Loucy (cell line): ENCODE measurements around the gene MPDU1.

Source experiments
- H2AFZ ChIP-seq: fragments of 200-600 bp; sonication (generic); 2 replicates; pipeline ENCODE4 v1.6.0; 2016; ENCODE audit warnings: antibody characterized with exemption, mild to moderate bottlenecking, low read length, moderate library complexity
- H3F3A ChIP-seq: fragments of 200-600 bp; 2 replicates; pipeline ENCODE4 v1.6.0; 2016; ENCODE audit warnings: antibody characterized with exemption, low read depth, mild to moderate bottlenecking
- H3K27me3 ChIP-seq: fragments of 200-600 bp; sonication (generic); 2 replicates; pipeline ENCODE4 v1.6.1; 2014; ENCODE audit warnings: low read length, mild to moderate bottlenecking; ENCODE audit not compliant: insufficient read depth, poor library complexity, severe bottlenecking
- H3K36me3 ChIP-seq: fragments of 200-600 bp; sonication (generic); 2 replicates; pipeline ENCODE4 v1.6.1; 2016; ENCODE audit warnings: low read length; ENCODE audit not compliant: insufficient read depth
- H3K4me1 ChIP-seq: fragments of 200-600 bp; sonication (generic); 2 replicates; pipeline ENCODE4 v1.5.1; 2014; ENCODE audit warnings: low read length, mild to moderate bottlenecking; ENCODE audit not compliant: insufficient read depth, poor library complexity, severe bottlenecking
- H3K4me2 ChIP-seq: fragments of 200-600 bp; sonication (generic); 2 replicates; pipeline ENCODE4 v1.6.0; 2014; ENCODE audit warnings: antibody characterized with exemption, low read length, low read depth, mild to moderate bottlenecking; ENCODE audit not compliant: poor library complexity, severe bottlenecking
- H3K4me3 ChIP-seq: fragments of 200-600 bp; sonication (generic); 2 replicates; pipeline ENCODE4 v1.5.1; 2014; ENCODE audit warnings: low read length, mild to moderate bottlenecking, mixed read lengths; ENCODE audit not compliant: poor library complexity, severe bottlenecking
- H3K79me2 ChIP-seq: fragments of 200-600 bp; sonication (generic); 2 replicates; pipeline ENCODE4 v1.6.1; 2014; ENCODE audit warnings: low read length; ENCODE audit not compliant: insufficient read depth
- H3K9ac ChIP-seq: fragments of 200-600 bp; sonication (generic); 2 replicates; pipeline ENCODE4 v1.6.0; 2014; ENCODE audit warnings: mild to moderate bottlenecking, low read depth, low read length, moderate library complexity; ENCODE audit not compliant: poor library complexity, severe bottlenecking
- H3K9me2 ChIP-seq: fragments of 200-600 bp; sonication (generic); replicated peaks from 2 replicates; pipeline ENCODE4 v1.6.1; 2016; ENCODE audit warnings: low read depth, low read length, mixed read lengths
- H3K9me3 ChIP-seq: fragments of 200-600 bp; sonication (generic); 2 replicates; pipeline ENCODE4 v1.6.1; 2014; ENCODE audit warnings: mild to moderate bottlenecking, antibody characterized with exemption, low read length, low read depth; ENCODE audit not compliant: insufficient read depth
- H4K20me1 ChIP-seq: fragments of 200-600 bp; sonication (generic); 2 replicates; pipeline ENCODE4 v1.6.0; 2014; ENCODE audit warnings: antibody characterized with exemption, low read length, mild to moderate bottlenecking; ENCODE audit not compliant: insufficient read depth, poor library complexity, severe bottlenecking
- EZH2phosphoT487 ChIP-seq: fragments of 200-600 bp; IDR thresholded peaks from 2 replicates; pipeline ENCODE4 v1.6.1; 2018; ENCODE audit warnings: antibody characterized with exemption, mild to moderate bottlenecking, moderate library complexity, borderline replicate concordance
- TF ChIP-seq, protein P1 (sequence below): fragments of 200-600 bp; sonication (generic); conservative IDR thresholded peaks from 2 replicates; pipeline ENCODE4 v1.5.1; 2014; ENCODE audit warnings: mild to moderate bottlenecking, antibody characterized with exemption, low read length

MPDU1 gene

DNA sequence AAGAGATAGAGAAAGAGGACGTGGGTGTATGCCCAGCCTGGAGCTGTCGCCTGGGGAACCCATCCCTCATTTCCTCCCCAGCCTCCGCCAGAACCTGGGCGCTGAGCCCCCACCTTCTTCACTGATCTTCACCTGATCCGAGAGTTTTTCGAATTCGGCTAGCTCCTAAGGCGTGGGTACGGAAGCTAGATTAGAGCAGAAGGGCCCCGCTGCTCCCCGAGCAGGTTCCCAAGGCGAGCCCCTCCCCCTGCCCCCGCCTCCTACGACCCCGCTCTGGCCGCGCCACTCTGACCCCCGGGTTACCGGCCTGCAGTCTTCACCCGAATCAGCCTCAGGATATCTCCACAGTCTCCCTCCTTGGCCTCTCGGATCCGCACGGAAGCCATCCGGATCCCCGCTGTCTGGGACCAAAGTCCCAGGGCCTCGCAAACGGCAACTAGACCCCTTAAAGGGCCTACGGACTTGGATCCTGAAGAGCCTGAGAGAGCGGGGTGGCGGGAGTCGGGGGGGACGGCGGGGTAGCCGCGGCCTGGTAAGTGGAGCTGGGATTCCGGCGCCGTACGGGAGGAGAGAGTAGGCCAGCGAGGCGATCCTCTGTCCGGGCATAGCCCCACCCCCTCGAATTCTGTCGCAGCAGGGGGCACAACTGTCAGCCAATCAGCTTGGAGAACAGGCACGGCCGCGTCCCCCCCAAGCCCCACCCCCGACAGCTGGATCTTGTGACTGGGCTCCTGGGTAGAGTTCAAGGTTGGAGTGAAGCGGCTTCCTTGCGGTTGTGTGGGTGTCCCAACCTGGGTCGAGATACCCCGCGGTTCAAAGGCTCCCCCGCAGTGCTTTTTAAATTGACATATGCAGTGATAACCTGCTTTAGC lies 43.8 kb downstream of the MPDU1 start, which contains the start of gene SAT2:
TSS of gene SAT2 (minus strand) at position 572 of the 872 bp plus-strand sequence. CDS start at position 386, 186 bp downstream.
- no peaks in the 10 kb centered on the region for H3K36me3 ChIP-seq
- peak within 1 kb of the TSS; percentile 94 for H3K4me3 ChIP-seq
- peak within 1 kb of the TSS; percentile 87 for H2AFZ ChIP-seq
- H3K79me2 ChIP-seq: peaks cover 7% of the 10 kb centered on the region; the same call in 1 of the 2 replicates
- peaks cover 7% of the 10 kb centered on the region for H3K4me1 ChIP-seq
- H3K27me3 ChIP-seq: no peaks in the 10 kb centered on the region
- peak within 1 kb of the TSS; percentile 88 for H3K4me2 ChIP-seq
- H3K9me3 ChIP-seq: no peaks in the 10 kb centered on the region
- H3K9me2 ChIP-seq: no peaks in the 10 kb centered on the region
- H3F3A ChIP-seq: no peaks in the 10 kb centered on the region
- peak within 1 kb of the TSS; percentile 87 for H3K9ac ChIP-seq
- no peaks in the 10 kb centered on the region for H4K20me1 ChIP-seq
- no peak for TF ChIP-seq EZH2phosphoT487
- TF ChIP-seq, protein P1, sequence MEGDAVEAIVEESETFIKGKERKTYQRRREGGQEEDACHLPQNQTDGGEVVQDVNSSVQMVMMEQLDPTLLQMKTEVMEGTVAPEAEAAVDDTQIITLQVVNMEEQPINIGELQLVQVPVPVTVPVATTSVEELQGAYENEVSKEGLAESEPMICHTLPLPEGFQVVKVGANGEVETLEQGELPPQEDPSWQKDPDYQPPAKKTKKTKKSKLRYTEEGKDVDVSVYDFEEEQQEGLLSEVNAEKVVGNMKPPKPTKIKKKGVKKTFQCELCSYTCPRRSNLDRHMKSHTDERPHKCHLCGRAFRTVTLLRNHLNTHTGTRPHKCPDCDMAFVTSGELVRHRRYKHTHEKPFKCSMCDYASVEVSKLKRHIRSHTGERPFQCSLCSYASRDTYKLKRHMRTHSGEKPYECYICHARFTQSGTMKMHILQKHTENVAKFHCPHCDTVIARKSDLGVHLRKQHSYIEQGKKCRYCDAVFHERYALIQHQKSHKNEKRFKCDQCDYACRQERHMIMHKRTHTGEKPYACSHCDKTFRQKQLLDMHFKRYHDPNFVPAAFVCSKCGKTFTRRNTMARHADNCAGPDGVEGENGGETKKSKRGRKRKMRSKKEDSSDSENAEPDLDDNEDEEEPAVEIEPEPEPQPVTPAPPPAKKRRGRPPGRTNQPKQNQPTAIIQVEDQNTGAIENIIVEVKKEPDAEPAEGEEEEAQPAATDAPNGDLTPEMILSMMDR: no peak

DNA sequence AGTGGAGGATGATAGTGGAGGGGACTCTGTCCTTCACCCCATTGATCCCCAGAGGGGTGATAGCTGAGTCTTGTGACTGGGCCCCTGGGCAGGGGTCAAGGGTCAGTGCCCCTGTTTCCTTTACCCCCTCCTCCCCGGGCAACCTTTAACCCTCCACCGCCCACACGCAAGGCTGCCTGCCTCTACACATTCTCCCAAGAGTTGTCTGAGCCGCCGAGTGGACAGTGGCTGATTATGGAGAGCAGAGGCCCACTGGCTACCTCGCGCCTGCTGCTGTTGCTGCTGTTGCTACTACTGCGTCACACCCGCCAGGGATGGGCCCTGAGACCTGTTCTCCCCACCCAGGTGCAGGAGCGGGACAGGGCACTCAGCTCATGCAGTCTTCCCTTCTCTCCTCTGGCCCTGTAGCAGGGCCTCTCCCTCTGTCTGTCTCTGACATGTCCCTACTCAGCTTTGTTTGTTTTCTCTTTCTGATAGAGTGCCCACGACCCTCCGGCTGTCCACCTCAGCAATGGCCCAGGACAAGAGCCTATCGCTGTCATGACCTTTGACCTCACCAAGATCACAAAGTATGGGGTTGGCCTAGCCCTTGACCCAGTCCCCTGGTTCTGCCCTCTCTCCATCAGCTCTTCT lies 46.4 kb downstream of the MPDU1 start, which contains the start of gene SHBG:
TSS of gene SHBG (plus strand) at position 197 of the 633 bp plus-strand sequence. CDS start at position 235, 38 bp downstream.
- TF ChIP-seq, protein P1: no peak
- no peak for TF ChIP-seq EZH2phosphoT487
- no peaks in the 10 kb centered on the region for H3F3A ChIP-seq
- H2AFZ ChIP-seq: no peak within 1 kb of the TSS
- peaks cover 7% of the 10 kb centered on the region; the same call in 1 of the 2 replicates for H3K79me2 ChIP-seq
- H3K36me3 ChIP-seq: no peaks in the 10 kb centered on the region
- H3K4me3 ChIP-seq: no peak within 1 kb of the TSS
- no peaks in the 10 kb centered on the region for H3K27me3 ChIP-seq
- H3K9me2 ChIP-seq: no peaks in the 10 kb centered on the region
- peaks cover 7% of the 10 kb centered on the region for H3K4me1 ChIP-seq
- no peak within 1 kb of the TSS for H3K4me2 ChIP-seq
- no peaks in the 10 kb centered on the region for H3K9me3 ChIP-seq
- no peaks in the 10 kb centered on the region for H4K20me1 ChIP-seq
- H3K9ac ChIP-seq: no peak within 1 kb of the TSS

DNA sequence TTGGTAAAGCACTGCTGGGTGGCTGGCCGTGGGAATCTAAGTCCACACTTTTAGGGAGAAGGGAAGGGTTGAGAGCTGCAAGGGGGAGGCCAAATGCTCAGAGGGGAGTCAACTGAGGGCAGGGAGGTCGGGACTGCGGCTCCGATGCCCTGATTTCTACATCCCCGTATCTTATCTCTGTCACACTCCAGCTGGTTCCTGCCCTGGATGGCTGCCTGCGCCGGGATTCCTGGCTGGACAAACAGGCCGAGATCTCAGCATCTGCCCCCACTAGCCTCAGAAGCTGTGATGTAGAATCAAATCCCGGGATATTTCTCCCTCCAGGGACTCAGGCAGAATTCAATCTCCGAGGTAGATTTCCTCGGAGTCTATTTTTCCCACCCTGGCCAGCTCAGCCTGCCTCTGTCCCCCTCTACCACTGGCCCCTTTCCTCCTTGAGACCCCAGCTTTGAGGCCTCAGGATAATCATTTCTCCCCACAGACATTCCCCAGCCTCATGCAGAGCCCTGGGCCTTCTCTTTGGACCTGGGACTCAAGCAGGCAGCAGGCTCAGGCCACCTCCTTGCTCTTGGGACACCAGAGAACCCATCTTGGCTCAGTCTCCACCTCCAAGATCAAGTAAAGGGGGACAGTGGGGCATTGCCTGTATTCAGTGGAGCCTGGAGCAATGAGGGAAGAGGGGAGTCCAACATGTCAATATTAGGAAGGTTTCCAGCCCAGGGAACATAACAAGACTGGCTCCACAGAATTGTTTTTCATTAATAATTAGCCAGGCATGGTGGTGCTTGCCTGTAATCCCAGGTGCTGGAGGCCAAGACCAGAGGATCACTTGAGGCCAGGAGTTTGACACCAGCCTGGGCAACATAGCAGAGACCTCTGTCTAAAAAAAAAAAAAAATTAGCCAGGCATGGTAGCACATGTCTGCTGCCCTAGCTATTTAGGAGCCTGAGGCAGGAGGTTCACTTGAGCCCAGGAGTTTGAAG lies 48.0 kb downstream of the MPDU1 start:
- Histone ChIP-seq H3K79me2 (peaks cover 5% of the 10 kb centered on the region; the same call in 1 of the 2 replicates), H2AFZ (no peak overlapping the region), H4K20me1 (no peaks in the 10 kb centered on the region), H3K4me3 (no peak overlapping the region), H3K27me3 (no peaks in the 10 kb centered on the region), H3K9ac (no peak overlapping the region), H3F3A (no peaks in the 10 kb centered on the region), H3K9me3 (no peaks in the 10 kb centered on the region), H3K4me2 (no peak overlapping the region), H3K4me1 (peaks cover 5% of the 10 kb centered on the region), H3K36me3 (no peaks in the 10 kb centered on the region), H3K9me2 (no peaks in the 10 kb centered on the region)
- TF ChIP-seq, protein P1: no peak
- no peak for TF ChIP-seq EZH2phosphoT487
